DMS 273 treated with DMSO at 0.1 percent for 48 hours (cell line): ENCODE data around the gene UBR3.

Source experiments
- DNase-seq: peaks from one replicate; lab custom pipeline; 2025; lab: John Stamatoyannopoulos, UW

The UBR3 gene

DNA sequence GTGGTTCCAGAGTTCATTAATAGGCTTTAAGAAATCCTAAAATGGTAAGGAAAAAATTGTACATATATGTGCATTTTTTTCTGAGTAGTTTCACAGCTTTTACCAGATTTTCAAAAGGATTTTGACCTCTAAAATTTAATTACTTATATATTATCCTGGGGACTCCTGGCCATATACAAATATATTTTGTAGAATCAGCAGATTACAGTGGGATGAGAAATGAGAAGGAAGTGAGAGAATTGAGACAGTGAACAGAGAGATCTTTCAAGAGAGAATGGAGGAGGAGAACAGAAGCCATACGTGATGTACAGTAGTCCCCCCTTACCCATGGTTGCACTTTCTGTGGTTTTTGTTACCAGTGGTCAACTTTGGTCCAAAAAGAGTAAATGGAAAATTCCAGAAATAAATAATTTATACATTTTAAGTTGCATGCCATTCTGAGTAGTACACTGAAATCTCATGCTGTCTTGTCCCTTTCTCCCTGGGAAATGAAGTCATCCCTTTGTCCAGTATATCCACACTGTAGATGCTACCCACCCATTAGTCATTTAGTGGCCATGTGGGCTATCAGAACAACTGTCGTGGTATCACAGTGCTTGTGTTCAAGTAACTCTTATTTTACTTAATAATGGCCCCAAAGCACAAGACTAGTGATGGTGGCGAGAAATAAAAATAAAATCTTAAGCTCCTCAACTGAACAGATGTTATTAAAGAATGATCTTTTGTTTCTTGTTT is 220.2 kb downstream of the UBR3 start:
- DNase-seq: no peak

DNA sequence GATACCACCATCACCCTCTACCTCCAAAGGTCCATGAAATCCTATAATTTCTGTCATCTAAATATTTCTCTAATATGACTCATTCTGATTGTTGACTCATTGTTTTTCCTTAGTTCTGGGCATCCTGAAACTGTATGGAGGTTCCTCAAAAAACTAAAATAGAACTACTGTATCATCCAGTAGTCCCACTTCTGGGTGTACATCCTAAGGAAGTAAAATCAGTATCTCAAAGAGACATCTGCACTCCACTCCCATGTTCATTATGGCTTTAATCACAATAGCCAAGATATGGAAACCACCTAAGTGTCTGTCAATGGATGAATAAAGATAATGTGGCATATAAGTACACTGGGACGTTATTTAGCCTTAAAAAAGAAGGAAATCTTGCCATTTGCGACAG is 224.9 kb downstream of the UBR3 start:
- no peak for DNase-seq

DNA sequence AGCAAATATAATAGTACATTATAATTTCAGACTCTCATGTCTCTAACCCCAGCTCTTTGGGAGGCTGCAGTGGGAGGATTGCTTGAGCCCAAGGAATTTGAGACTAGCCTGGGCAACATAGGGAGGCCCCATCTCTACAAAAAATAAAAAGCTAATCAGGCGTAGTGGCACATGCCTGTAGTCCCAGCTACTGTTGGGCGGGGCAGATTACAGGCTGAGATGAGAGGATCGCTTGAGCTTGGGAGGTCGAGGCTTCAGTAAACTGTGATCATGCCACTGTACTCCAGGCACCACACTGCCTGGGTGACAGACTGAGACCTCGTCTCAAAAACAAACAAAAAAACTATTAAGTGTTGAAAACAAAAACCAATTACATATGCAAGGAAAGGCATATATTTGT is 227.7 kb downstream of the UBR3 start:
- no peak for DNase-seq

DNA sequence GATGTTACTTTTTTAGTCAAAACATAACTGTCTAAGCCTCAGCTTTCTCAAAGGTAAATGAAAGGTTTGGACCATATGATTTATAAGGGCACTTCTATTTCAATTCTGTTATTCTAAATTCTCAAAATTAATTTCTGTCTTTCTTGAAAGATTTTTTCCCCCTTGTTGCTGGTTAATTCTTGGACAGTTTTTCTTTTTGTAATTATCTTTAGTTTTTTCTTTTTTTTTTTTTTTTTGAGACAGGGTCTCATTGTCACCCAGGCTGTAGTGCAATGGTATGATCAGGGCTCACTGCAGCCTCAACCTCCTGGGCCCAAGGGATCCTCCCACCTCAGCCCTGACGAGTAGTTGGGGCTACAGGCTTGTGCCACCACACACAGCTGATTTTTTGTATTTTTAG is 229.6 kb downstream of the UBR3 start:
- no peak for DNase-seq

DNA sequence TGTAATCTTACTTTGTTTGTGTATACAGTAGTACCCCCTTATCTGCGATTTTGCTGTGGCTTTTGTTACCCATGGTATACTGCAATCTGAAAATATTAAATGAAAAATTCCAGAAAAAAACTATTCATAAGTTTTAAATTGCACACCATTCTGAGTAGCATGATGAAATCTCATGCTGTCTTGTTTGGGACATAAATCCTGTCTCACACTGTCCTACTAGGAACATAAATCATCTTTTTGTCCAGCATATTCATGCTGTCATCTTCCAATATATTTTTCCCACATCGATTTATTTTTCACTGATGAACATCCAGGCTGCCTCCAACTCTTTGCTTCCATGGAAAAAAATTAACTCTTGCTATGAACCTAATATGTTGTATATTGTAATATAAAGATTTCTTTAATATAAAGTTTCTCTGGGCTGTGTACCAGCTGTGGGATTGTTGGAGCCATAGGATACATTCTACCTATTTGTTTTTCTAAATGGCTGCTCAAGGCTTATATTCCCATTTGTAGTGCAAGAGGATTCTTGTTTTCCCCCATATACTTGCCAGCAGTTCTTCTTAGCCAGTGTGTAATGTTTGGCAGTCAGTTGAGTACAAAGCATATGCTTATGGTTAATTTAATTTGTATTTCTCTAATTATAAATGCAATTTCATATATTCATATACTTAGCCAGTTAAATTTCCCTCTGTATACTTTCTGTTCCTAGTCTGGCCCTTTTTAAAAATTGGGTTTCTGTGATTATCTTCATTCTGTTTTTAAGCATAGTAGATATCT is 236.4 kb downstream of the UBR3 start:
- DNase-seq: no peak

DNA sequence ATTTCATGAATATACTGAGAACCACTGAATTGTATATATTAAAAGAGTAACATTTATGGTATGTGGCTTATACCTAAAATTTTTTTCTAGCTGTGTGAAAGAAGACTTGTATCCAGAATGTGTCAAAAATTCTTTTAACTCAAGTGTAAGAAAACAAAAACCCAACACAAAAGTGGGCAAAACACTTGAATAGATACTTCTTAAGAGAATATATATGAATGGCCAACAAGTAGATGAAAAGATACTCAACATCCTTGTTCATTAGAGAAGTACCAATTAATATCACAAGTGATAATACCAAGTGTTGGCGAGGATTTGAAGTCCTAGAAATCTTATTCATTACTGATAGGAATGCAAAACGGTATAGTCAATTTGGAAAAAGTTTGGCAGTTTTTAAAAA is 243.5 kb downstream of the UBR3 start:
- no peak for DNase-seq

DNA sequence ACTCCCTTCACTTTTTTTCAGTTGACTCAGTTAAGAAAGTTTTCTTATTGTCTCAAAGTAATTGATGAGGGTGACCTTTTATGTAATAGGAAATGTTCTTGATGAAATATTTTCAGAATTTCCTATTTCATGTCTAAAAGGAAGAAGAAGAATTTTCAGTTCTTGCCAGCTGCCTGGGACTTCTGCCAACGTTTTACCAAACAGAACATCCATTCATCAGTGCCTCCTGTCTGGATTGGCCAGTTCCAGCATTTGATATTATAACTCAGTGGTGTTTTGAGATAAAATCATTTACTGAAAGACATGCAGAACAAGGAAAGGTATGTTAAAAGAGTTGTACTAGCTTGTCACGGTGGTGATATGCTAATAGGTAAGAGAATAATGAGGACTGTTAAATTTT is 246.0 kb downstream of the UBR3 start:
- no peak for DNase-seq

DNA sequence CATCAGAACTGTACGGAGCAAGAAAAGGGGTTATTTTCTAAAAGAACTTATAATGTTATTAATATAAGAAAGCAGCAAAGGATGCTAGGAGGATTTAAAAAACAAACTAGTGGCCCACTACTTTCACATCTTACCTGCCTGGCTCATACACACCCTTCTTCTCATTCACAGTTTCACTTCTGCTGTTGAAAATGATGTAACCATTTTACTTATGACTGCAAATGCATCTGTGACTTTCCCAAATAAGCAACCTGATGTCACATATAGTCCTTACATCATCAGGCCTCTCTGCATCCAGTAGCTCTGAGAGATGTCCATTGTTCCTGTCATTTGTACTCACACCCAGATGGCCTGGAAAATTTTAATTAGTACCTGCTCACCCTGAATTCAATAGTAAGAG is 248.9 kb downstream of the UBR3 start:
- DNase-seq: no peak

DNA sequence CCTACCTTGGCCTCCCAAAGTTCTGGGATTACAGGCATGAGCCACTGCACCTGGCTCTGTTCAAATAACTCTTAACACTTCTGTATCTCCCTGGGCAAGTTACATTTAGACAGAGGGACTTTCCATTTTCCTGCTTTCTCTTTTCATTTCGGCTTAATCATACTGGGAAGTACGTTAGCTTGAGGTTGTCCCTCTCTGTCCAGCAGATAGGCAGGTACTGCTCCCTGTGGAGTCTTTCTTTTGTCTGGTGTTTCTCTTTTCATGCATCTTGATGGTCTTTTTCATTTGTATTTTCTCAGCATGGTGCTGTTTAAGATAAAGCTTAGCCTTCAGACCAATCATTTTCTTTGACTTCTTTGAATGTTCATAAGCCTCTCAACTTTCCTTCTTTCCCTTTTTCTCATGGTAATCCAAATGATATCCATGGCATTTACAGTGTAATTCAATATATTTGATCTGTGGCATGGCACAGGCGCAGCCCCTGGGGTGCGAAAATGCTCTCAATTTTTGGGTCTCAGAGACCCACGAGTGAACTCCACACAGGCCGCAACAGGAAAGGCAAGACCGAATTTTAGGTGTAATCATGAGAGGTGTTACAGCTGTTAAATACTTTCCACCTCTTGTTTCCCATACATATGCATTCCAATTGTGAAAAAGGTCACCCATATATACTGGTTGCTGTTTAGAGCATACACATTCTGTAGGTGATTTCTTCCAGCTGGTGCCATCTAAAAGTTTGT is 250.7 kb downstream of the UBR3 start:
- DNase-seq: no peak

DNA sequence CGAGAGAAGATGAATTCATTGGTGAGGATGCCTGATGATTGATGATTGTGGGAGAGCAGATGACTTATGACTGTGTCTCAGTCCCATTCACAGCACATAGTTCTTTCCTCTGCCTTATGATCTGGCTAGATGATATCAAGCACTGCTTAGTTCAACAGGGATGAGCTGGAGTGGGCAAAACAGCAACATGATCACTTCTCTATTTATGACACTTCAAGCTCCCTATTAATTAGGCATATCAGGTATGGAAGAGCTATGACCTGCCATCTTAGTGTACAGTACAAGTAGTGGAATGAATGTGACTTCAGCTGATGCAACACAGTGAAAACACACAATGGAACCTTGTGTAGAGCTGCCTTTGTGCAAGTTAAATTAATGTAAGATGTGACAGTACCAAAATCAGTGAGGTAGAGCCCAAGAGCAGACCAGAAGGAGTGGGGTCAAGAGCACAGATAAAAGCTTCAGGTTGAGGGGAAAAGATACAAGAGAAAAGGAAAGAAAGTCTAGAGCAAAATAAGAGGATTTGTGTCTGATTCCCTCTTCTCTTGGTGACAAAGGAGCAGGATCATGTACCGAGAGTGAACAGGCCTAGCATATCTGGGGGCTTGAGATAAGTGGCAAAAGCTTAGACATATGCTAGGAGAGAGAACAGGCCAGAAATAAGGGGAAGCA is 257.7 kb downstream of the UBR3 start:
- DNase-seq: no peak

DNA sequence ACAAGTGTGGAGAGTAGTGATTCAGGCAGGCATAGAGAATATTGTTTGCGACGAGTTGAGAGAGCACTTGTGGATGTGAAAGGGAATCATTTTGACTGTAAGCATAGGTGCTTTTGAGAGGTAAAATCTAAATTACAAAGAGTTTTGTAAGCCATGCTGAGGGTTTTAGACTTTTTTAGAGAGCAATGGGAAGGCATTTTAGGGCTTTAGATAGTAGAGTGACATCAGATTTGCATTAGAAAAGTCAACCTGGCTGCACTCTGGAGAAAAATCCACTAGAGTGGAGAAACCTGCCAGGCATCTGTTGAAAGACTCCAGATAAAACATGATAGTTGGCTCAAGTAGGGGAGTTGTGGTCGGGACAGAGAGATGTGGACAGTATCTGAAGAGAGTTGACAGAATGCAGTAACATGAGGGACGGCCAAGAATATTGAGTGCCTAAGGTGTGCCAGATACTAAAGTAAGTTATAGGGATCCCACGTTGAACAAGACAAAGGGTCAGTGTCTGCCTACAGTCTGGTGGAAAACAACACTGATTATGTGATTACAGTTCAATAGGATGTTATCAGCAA is 258.9 kb downstream of the UBR3 start:
- no peak for DNase-seq

DNA sequence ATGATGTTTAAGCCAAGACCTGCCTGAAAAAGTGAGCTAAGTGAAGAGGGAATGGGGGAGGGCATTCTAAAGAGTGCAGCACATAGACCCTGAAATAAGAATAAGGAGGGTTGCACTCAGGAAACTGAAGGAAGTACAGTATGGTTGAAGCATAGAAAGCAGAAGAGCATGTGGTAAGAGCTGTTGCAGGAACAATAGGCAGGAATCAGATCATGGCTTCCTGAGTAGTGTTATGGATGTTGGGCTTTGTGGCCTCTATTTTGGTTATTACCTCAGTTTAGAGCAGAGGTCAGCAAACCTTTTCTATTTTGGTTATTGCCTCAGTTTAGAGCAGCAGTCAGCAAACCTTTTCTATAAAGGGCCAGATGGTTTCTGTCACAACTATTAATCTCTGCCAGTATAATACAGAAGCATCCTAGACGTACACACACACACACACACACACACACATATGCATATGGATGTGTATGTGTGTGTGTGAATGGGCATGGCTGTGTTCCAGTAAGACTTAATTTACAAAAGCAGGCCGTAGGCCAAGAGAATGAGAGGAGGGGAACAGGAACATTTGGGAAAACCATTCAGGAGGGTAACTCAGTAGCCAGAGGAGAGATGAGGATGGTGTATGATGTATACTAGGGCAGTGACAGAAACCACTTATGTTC is 259.6 kb downstream of the UBR3 start:
- no peak for DNase-seq

DNA sequence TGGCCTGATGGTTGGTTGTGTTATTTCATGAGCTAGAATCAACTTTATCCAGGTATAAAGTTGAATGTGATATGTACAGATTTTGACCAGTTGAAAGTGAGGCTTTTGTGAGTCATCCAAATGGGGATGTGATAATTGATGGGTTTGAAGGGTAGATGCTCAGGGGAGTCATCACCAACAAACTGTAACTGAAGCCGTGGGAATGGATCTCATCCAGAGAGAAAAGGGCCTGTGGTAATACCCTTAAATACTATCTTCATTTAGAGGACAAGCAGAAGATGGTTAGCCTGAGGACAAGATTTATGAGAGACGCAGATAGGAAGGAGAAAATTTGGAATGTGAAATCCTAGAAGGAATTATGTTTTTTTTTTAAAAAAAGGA is 260.1 kb downstream of the UBR3 start:
- DNase-seq: no peak

DNA sequence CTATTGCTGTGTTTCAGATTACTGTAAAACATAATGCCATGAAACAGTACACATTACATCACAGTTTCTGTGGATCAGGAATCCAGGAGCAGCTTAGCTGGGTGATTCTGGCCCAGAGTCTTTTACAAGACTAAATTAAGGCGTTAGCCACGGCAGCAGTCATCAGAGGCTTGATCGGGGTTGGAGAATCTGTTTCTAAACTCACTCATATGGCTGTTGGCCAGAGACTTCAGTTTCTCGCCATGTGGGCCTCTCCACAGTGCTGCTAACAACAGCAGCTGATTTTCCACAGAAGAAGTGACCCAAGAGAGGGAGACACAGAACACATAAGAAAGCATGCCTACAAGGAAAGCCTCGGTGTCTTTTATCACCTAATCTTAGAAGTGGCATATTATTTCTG is 261.5 kb downstream of the UBR3 start:
- no peak for DNase-seq

DNA sequence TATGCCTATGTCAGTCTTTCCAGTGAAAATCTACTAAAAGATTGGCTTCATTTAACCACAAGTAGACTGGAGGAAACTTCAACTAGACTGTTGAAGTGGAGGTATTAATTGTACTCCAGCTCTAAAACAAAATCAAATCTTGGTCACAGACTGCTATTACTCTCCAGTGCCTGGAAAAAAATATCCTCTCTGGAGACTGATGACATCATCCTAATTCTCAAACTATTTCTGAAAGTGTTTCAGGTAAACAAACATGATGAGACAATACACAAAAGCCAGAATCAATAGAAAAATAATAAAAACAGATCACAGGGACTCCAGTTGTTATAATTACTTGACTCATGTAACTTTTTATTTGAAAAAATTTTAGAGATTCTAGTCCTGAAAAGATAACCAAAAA is 263.0 kb downstream of the UBR3 start:
- DNase-seq: no peak

DNA sequence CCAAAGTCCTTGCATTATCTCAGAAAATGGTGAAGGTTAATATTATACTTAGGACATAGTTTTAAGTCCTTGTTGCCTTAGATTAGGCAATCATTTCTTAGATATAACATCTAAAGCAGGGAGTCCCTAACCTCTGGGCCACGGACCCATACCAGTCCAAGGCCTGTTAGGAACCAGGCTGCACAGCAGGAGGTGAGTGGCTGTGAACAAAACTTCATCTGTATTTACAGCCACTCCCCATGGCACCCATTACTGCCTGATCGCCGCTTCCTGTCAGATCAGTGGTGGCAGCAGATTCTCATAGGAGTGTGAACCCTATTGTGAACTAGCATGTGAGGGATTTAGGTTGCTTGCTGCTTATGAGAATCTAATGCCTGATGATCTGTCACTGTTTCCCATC is 264.2 kb downstream of the UBR3 start:
- DNase-seq: no peak

DNA sequence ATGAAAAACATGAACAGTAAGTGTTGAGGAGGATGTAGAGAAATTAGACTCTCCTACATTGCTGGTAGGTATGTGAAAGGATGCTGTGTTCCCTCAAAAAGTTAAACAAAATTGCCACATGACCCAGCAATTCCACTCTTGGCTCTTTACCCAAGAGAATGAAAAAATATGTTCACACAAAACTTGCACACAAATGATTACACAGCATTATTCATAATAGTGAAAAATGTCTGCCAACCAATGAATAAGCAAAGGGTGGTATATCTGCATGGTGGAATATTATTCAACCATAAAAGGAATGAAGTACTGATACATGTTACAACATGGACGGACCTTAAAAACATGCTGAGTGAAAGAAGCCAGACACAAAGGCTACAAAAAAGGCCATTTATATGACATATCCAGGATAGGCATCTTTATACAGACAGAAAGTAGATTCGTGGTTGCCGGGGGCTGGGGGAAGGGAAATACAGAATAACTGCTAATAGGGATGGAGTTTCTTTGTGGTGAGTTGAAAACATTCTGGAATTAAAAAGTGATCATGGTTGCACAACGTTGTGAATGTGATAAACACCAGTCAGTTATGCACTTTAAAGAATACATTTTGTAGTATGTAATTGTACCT is 265.3 kb downstream of the UBR3 start:
- no peak for DNase-seq

DNA sequence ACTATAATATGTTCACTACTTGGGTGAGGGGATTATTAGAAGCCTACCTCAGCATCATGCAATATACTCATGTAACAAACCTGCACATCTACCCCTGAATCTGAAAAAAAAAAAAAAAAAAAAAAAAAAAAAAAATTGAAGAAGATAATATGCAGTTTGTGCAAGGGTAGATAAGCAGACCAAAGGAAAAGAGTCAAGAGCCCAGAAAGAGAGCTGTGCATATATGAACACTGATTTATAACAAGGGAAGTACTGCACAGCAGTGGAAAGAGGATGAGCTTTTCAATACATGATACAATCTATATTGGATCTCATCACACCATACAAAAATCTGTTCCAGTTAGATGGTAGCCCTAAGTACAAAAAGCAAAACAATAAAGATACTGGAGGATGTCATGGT is 268.1 kb downstream of the UBR3 start:
- DNase-seq: no peak

DNA sequence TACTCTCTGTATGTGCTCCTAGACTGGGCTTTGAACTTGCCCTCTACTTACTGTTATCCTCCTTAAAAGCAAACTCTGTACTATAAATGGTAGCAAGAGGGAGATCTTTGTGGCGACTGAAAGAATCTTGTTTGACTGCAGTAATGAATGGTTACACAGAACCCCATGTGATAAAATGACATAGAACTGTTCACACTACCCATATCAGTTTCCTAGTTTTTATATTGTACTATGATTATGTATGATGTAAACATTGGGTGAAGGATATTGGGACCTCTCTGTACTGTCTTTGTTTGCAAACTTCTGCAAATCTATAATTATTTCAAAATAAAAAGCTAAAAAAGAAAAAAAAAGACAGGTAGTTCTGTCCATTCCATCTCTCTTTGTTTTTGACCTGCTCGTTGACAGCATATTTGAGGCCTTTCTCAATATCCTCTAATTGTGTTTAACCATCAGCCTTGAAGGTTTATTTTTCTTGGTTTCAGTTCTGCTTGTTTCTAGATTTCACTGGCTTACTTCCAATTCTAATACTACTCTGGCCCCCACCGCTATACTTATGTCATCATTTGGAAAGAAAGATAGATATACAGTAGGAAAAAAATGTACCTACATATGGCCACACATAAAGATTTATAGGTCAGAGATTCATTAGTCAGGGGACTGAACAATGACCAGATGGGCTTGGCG is 271.5 kb downstream of the UBR3 start:
- no peak for DNase-seq

DNA sequence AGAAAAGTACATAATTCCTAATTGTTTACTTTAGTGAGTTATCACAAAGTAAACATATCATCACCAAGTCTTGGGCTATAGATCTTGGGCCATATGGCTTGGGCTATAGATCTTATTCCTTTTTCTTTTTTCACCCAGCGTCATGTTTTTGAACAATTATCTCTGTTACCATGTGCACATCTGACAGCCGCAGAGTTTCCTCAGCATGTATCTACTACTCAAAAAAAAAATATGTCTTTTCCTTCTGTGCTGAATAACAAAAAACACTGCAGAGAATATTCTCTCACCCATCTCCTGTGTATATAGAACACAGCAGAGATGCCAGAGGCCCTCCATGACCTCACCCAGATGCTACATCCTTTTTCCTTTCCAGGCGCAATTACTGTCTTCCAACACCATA is 274.5 kb downstream of the UBR3 start:
- no peak for DNase-seq
